Measurements from ENCODE around the gene TMEM219.

- no peak for TF ChIP-seq POLR2A (IDR thresholded peaks at IDR 0.05; ENCODE audit: low read length)
- TF ChIP-seq GATA1 (IDR thresholded peaks at IDR 0.05; ENCODE audit: low read depth, low read length) = no peak
Observed at GRCh38 chr16:29915590-29916247, 46.2 kb upstream of the TMEM219 start.

Measured in erythroblast (primary cell).